HFF-Myc (cell line): ENCODE results near the gene PAQR8.

ENCODE experiments used
- DNase-seq: peaks from one replicate; pipeline ENCODE4 v3.0.0-alpha.2; 2011; ENCODE audit warnings: low read depth; ENCODE audit errors: extremely low read depth
- H3K4me3 ChIP-seq: replicated peaks from 2 replicates; pipeline ENCODE4 v1.5.1; 2011; ENCODE audit warnings: low read depth, mild to moderate bottlenecking, control low read depth, low read length
- CTCF ChIP-seq: IDR thresholded peaks from 2 replicates; pipeline ENCODE4 v1.5.1; 2012; ENCODE audit warnings: mild to moderate bottlenecking, low read depth, low read length, control low read depth; ENCODE audit errors: missing control alignments

PAQR8 gene

GRCh38 chr6:52361945-52362442 is at the start of gene PAQR8:
PAQR8 (plus strand) TSS chr6:52362151; CDS start chr6:52403214, 41,063 bp downstream.
- DNase-seq = no peak
- no peak for TF ChIP-seq CTCF
- H3K4me3 ChIP-seq = peak within 1 kb of the TSS; percentile 87

GRCh38 chr6:52312461-52312860 is 49.5 kb upstream of the PAQR8 start:
- no peak overlapping the region for H3K4me3 ChIP-seq
- DNase-seq = no peak
- TF ChIP-seq CTCF = no peak

- no peak overlapping the region for H3K4me3 ChIP-seq
- no peak for DNase-seq
- TF ChIP-seq CTCF = no peak
Observed at GRCh38 chr6:52314752-52315151, 47.2 kb upstream of the PAQR8 start.

GRCh38 chr6:52317211-52317610 is 44.7 kb upstream of the PAQR8 start:
- no peak overlapping the region for H3K4me3 ChIP-seq
- DNase-seq = no peak
- no peak for TF ChIP-seq CTCF

- H3K4me3 ChIP-seq = no peak overlapping the region
- DNase-seq = no peak
- no peak for TF ChIP-seq CTCF
Observed at GRCh38 chr6:52317841-52318581, 43.9 kb upstream of the PAQR8 start.

- no peak for DNase-seq
- no peak overlapping the region for H3K4me3 ChIP-seq
Observed at GRCh38 chr6:52324189-52324588, 37.8 kb upstream of the PAQR8 start.

More at GRCh38 chr6:52324189-52324588, 37.8 kb upstream of the PAQR8 start:
- no peak for TF ChIP-seq CTCF
